Measurements from ENCODE around the gene FAM209A.

Gene FAM209A

GRCh38 chr20:56575157-56575556 lies 50.6 kb downstream of the FAM209A start:
- no peak overlapping the region for H3K9ac ChIP-seq (ENCODE audit: low read length)

More at GRCh38 chr20:56575157-56575556, 50.6 kb downstream of the FAM209A start:
- Histone ChIP-seq H3K4me3 (ENCODE audit: low read length) (no peak overlapping the region), H3K4me2 (ENCODE audit: low read depth, low read length) (no peak overlapping the region), H4K20me1 (ENCODE audit: insufficient read depth, low read length) (no peaks in the 10 kb centered on the region), H3K36me3 (replicated peaks; ENCODE audit: insufficient read depth, low read length) (no peaks in the 10 kb centered on the region), H3K9me2 (replicated peaks; ENCODE audit: insufficient read depth, low read length) (no peaks in the 10 kb centered on the region), H2AFZ (ENCODE audit: low read length) (no peak overlapping the region), H3K27ac (ENCODE audit: low read length) (no peak overlapping the region), H3F3A (ENCODE audit: insufficient read depth, low read length) (0 out of 2 replicates have a peak, but pooled peaks cover 10% of the 10 kb centered on the region), H3K79me2 (ENCODE audit: low read length) (no peaks in the 10 kb centered on the region), H3K9me3 (replicated peaks; ENCODE audit: insufficient read depth, low read length) (no peaks in the 10 kb centered on the region), H3K4me1 (ENCODE audit: low read length) (peaks cover 14% of the 10 kb centered on the region), H3K27me3 (replicated peaks; ENCODE audit: insufficient read depth, low read length) (no peaks in the 10 kb centered on the region)
- DNase-seq, result no peak
- TF ChIP-seq CTCF (IDR thresholded peaks at IDR 0.05; ENCODE audit: low read length) (no peak), EZH2 (optimal IDR thresholded peaks at IDR 0.05; ENCODE audit: low read depth, low read length) (no peak), EZH2phosphoT487 (IDR thresholded peaks at IDR 0.05; ENCODE audit: low read length) (no peak)
